LNCAP (cell line): Measurements from ENCODE around the gene ROBO4.

Experiments
- CTCF ChIP-seq: fragments of 450-650 bp; IDR thresholded peaks from 2 replicates; pipeline ENCODE4 v1.5.1; 2017; ENCODE audit warnings: mild to moderate bottlenecking

ROBO4 gene

GRCh38 chr11:124898263-124898680 lies 607 bp upstream of the ROBO4 start:
- no peak for TF ChIP-seq CTCF

GRCh38 chr11:124896821-124897391 lies 759 bp downstream of the ROBO4 start:
- TF ChIP-seq CTCF, result no peak

GRCh38 chr11:124896071-124896750 lies 1.5 kb downstream of the ROBO4 start:
- TF ChIP-seq CTCF, result no peak

GRCh38 chr11:124895471-124895971 lies 2.1 kb downstream of the ROBO4 start:
- no peak for TF ChIP-seq CTCF

GRCh38 chr11:124894606-124895430 lies 2.8 kb downstream of the ROBO4 start:
- TF ChIP-seq CTCF, result no peak

- no peak for TF ChIP-seq CTCF
These were observed 3.8 kb downstream of the ROBO4 start for GRCh38 chr11:124893781-124894401.

- no peak for TF ChIP-seq CTCF
These were observed 4.8 kb downstream of the ROBO4 start for GRCh38 chr11:124892750-124893454.
